SH-SY5Y (cell line): ENCODE measurements around the gene MED13L.

Experiments used
- GATA2 ChIP-seq: IDR thresholded peaks from 2 replicates; pipeline ENCODE4 v1.6.1; 2011; ENCODE audit warnings: mild to moderate bottlenecking, low read depth, low read length
- GATA3 ChIP-seq: IDR thresholded peaks from 2 replicates; pipeline ENCODE4 v1.6.1; 2011; ENCODE audit warnings: low read depth, mild to moderate bottlenecking, low read length, moderate library complexity

MED13L gene

GRCh38 chr12:116054280-116054679 is 223.2 kb downstream of the MED13L start:
- TF ChIP-seq GATA3 = no peak
- no peak for TF ChIP-seq GATA2

DNA sequence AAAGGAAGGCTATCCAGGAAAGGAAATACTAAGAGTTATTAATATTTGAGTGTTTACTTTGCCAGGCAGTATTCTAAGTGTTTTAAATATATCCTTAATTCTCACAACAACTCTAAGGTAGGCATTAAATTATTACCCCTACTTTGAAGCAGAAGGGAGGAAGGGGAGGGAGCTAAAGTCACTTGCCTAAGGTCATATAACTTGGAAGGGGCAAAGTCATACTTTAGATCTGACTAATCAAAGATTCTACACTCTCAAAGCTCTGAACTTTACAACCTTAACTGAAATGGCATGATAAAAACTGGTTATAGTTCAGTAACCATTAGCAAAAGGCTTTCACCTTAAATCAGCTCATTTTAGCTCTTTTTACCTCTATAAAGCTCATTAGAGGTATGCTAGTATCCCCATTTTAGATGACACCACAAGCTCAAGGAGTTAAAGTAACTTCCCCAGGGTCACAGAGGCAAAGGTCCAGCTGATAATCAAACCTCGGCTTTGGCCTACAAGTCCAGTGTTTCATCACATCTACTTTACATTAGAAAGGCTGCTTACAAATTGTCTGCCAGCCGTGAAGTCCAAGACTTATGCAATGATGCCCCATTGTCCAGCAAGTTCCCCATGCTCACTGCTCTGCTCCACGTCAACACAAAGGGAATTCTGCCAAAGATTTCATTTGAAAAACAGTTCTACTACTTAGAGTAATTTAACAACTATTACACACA is 223.9 kb downstream of the MED13L start:
- no peak for TF ChIP-seq GATA2

DNA sequence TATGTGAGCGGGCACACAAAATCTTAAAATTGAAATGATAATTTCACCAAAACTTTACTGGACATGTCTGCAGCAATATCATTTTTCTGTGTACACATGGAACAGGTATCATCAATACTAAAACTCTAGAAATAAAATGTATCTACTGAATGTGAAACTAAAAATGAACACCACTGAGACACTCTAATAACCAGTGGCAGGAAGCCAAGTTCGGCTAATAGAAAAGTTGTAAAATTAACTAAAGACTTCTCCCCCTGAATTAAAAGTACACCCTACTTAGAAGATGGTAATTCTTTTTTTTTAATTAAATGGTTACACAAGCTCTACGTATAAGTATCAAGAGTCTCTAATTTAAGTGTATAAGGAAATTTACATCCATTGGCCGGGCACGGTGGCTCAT is 227.2 kb downstream of the MED13L start:
- TF ChIP-seq GATA3 (no peak), GATA2 (no peak)

- TF ChIP-seq GATA2 (no peak), GATA3 (no peak)
Observed at GRCh38 chr12:116048879-116049278, 228.6 kb downstream of the MED13L start.

- TF ChIP-seq GATA3 (no peak), GATA2 (no peak)
Observed at GRCh38 chr12:116046039-116046438, 231.5 kb downstream of the MED13L start.

DNA sequence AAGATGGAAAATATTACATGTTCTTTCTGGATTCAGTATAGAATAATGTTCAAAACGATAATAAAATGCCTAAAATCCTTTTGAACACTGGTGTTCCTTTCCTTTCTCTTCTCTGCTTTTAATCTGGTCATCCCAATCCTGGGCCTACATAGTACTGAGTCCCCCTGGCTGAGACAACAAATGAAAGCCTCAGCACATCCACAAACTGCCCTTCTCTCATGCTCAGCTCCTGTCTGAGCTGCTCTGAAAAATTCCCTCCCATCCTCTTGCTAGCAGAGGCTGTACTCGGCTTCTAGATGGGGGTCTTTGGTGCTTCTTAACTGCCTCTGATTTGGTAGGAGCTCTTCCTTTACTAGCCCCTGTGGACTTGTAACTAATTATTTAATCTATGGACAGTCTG is 232.3 kb downstream of the MED13L start:
- TF ChIP-seq GATA2 = no peak
- no peak for TF ChIP-seq GATA3

GRCh38 chr12:116043659-116044535 is 233.6 kb downstream of the MED13L start:
- TF ChIP-seq GATA2 = no peak
- TF ChIP-seq GATA3 = no peak

DNA sequence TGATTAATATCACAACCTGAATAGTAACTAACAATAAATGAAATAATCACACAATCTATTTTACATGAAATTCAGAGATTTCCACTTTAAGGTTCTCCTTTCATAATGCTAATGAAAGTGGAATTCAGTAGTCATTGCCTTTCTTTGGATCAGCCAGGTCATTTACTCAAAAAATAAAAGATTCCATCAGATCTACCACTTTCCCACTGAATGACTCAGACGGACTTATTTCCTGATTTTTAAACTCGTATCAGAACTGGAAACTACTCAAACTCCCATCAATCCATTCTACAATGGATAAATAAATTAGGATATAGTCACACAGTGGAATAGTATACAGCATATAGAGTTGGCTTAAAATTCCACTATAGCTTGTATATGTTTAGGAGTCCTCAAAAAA is 237.1 kb downstream of the MED13L start:
- TF ChIP-seq GATA3 = no peak

DNA sequence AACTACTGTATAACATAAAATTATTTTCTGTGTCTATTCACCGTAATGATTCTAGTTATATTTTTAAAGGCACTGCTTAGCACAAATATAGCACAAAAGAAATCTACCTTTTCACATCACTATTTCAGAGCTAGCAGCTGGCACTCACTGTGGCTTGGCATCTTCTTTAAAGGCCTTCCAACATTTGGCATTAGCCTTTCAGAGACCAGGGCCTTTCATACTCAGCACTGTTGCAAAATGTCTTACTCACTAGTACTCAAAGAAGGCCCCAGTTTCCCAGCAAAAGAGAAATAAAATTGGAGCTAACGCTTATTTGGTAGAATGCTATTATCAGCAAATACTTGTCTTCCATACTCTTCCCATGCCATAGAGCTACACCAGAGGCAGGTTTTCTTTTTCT is 238.4 kb downstream of the MED13L start:
- TF ChIP-seq GATA3 (no peak), GATA2 (no peak)

- TF ChIP-seq GATA2 = no peak
- TF ChIP-seq GATA3 = no peak
Observed at GRCh38 chr12:116037941-116038837, 239.3 kb downstream of the MED13L start.

GRCh38 chr12:116033765-116034164 is 243.7 kb downstream of the MED13L start:
- no peak for TF ChIP-seq GATA2
- no peak for TF ChIP-seq GATA3

DNA sequence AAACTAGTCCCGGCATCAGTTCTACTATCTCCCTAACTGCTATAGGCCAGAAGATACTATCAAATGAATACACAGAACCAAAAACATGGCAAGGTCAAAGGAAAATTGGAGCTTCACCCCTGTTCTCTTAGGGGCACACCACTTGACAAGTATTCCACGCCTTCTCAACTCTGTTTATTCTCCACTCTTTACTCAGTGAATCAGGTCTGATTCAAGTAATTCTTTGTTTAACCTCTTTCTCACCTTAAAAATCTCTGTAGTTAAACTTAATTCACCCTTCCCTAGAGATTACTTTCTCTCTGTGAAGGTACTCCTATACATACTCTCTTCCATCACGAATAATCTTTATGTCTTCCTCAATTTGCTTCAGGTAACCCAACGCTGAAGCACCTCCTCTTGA is 248.9 kb downstream of the MED13L start:
- TF ChIP-seq GATA2 (no peak), GATA3 (no peak)

DNA sequence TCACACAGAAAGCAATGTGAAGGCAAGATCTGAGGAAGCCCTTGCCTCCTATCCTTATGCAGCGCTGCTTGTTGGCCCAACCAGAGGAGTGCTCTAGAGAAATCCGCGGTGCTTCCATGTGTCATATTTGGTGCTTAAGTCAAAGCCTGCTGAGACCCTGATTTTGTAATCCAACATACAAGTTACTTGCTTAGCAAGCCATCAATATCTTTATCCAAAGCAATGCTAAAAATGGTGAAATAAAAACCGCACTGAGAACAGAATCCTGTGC is 250.0 kb downstream of the MED13L start:
- no peak for TF ChIP-seq GATA3
- no peak for TF ChIP-seq GATA2

DNA sequence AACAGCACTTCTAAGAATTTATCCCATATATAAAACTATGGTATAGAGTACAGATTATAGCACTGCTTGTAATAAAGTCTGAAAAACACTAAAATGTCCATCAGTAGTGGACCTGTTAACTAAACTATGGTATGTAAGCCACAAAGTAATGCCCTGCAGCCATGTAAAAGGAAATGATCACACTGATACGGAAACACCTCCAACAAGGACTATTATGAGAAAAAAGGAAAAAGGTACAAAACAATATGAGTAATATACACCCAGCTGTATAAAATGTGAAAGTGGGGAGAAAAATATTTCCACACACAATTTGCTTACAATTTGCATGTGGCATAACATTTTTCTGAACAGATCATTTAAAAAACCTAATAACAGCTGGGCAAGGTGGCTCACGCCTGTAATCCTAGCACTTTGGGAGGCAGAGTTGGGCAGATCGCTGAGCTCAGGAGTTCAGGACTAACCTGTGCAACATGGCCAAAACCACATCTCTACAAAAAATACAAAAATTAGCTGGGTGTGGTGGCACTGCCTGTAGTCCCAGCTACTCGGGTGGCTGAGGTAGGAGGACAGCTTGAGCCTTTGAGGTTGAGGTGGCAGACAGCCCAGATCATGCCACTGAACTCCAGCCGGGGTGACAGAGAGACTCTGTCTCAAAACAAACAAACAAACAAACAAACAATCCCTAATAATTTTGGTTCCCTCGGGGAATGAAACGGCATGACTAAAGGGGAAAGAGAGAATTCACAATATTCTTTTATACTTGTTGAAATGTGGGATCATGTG is 250.5 kb downstream of the MED13L start:
- TF ChIP-seq GATA2 = no peak
- TF ChIP-seq GATA3 = no peak
